ENCODE measurements around the gene TUBGCP2. TPM values are rescaled to one million over a fixed set of nuclear protein-coding genes. Genes with fewer than 3 reads are reported as not detected.

The TUBGCP2 gene
- total and polyA plus RNA-seq, 9 of the 15 experiments (the other 6 are each of a cell fraction or from before 2014, with no cell fraction given), result 4.3 to 56.6 (median 28.4) TPM

- Histone ChIP-seq H3K36me3 (ENCODE audit: control insufficient read depth, insufficient read depth, low read length) (peaks cover 69% of the 10 kb centered on the region; the same call in 2 of the 3 replicates), H3K9me3 (replicated peaks; ENCODE audit: control insufficient read depth, insufficient read depth, low read depth, low read length) (no peaks in the 10 kb centered on the region), H3K4me3 (no peak overlapping the region), H3K4me1 (replicated peaks in 1 of 2; ENCODE audit: control insufficient read depth in 2 of 2, insufficient read depth in 2 of 2, low read length in 2 of 2) (peaks cover 0 to 16% of the 10 kb centered on the region in 2 experiments; a peak in 3 of 5 replicates), H3K9me1 (ENCODE audit: control insufficient read depth, insufficient read depth, low read length) (no peaks in the 10 kb centered on the region), H4K20me1 (replicated peaks; ENCODE audit: control insufficient read depth, insufficient read depth, low read length) (no peaks in the 10 kb centered on the region; the same call in 1 of the 2 replicates), H3K4me2 (ENCODE audit: insufficient read depth, low read length) (no peak overlapping the region), H3K27ac (ENCODE audit: extremely low read depth, low read depth, low read length) (no peak overlapping the region), H3K79me2 (ENCODE audit: control insufficient read depth, insufficient read depth, low read length) (peaks cover 25% of the 10 kb centered on the region), H2AFZ (ENCODE audit: low read depth, low read length) (no peak overlapping the region), H3K27me3 (ENCODE audit: control insufficient read depth in 2 of 2, insufficient read depth in 2 of 2, low read length in 2 of 2) (no peaks in the 10 kb centered on the region), H3K9ac (ENCODE audit: insufficient read depth in 1 of 2, low read depth in 2 of 2, low read length in 2 of 2) (no peak overlapping the region)
- FAIRE-seq (no peak), DNase-seq (ENCODE audit: extremely low read depth in 1 of 4, low spot score in 3 of 4) (no peak), ATAC-seq (no peak)
- ChIA-PET CTCF (ENCODE audit: low intra/inter-chr PET ratio) (no interaction called here), POLR2A (interaction anchor here (0.9 kb wide), 1 partner anchor 75 kb away, joined by 3 read pairs; no protein-coding TSS in a partner anchor)
- in situ Hi-C loops (cut with MboI) (no loop called here), intact Hi-C loops (cut with micrococcal nuclease) (no loop called here)
- BruUV-seq (replicated peaks), result no TSS peak
- 96% methylated on average over 14 of the region's 14 CpGs for whole genome bisulfite sequencing (ENCODE audit: insufficient coverage, low coverage, missing lambda C conversion rate)
- TF ChIP-seq, protein P1, sequence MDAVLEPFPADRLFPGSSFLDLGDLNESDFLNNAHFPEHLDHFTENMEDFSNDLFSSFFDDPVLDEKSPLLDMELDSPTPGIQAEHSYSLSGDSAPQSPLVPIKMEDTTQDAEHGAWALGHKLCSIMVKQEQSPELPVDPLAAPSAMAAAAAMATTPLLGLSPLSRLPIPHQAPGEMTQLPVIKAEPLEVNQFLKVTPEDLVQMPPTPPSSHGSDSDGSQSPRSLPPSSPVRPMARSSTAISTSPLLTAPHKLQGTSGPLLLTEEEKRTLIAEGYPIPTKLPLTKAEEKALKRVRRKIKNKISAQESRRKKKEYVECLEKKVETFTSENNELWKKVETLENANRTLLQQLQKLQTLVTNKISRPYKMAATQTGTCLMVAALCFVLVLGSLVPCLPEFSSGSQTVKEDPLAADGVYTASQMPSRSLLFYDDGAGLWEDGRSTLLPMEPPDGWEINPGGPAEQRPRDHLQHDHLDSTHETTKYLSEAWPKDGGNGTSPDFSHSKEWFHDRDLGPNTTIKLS (IDR thresholded peaks at IDR 0.05; ENCODE audit: borderline replicate concordance, low read depth), result no peak
- TF ChIP-seq MAZ (CRISPR knock-in tag; conservative IDR thresholded peaks at IDR 0.05 in 1 of 2, IDR thresholded peaks at IDR 0.05 in 1 of 2) (no peak), CHD1 (IDR thresholded peaks at IDR 0.05; ENCODE audit: low read length) (no peak), FOXO4 (CRISPR knock-in tag; IDR thresholded peaks at IDR 0.05) (no peak), TCF7L2 (IDR thresholded peaks at IDR 0.05; ENCODE audit: low read depth, low read length) (no peak), ZBTB1 (CRISPR knock-in tag; IDR thresholded peaks at IDR 0.05; ENCODE audit: borderline replicate concordance, low read depth) (no peak), NFATC3 (IDR thresholded peaks at IDR 0.05) (no peak), ARID3A (IDR thresholded peaks at IDR 0.05; ENCODE audit: borderline replicate concordance, low read depth, low read length) (no peak), STAT5B (CRISPR knock-in tag; IDR thresholded peaks at IDR 0.05) (no peak), CREB1 (IDR thresholded peaks at IDR 0.05) (no peak), CREB1 (CRISPR knock-in tag; IDR thresholded peaks at IDR 0.05) (no peak)
- TF ChIP-seq, protein P2, sequence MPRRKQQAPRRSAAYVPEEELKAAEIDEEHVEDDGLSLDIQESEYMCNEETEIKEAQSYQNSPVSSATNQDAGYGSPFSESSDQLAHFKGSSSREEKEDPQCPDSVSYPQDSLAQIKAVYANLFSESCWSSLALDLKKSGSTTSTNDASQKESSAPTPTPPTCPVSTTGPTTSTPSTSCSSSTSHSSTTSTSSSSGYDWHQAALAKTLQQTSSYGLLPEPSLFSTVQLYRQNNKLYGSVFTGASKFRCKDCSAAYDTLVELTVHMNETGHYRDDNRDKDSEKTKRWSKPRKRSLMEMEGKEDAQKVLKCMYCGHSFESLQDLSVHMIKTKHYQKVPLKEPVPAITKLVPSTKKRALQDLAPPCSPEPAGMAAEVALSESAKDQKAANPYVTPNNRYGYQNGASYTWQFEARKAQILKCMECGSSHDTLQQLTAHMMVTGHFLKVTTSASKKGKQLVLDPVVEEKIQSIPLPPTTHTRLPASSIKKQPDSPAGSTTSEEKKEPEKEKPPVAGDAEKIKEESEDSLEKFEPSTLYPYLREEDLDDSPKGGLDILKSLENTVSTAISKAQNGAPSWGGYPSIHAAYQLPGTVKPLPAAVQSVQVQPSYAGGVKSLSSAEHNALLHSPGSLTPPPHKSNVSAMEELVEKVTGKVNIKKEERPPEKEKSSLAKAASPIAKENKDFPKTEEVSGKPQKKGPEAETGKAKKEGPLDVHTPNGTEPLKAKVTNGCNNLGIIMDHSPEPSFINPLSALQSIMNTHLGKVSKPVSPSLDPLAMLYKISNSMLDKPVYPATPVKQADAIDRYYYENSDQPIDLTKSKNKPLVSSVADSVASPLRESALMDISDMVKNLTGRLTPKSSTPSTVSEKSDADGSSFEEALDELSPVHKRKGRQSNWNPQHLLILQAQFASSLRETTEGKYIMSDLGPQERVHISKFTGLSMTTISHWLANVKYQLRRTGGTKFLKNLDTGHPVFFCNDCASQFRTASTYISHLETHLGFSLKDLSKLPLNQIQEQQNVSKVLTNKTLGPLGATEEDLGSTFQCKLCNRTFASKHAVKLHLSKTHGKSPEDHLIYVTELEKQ (CRISPR knock-in tag; IDR thresholded peaks at IDR 0.05), result no peak
- TF ChIP-seq, protein P3, sequence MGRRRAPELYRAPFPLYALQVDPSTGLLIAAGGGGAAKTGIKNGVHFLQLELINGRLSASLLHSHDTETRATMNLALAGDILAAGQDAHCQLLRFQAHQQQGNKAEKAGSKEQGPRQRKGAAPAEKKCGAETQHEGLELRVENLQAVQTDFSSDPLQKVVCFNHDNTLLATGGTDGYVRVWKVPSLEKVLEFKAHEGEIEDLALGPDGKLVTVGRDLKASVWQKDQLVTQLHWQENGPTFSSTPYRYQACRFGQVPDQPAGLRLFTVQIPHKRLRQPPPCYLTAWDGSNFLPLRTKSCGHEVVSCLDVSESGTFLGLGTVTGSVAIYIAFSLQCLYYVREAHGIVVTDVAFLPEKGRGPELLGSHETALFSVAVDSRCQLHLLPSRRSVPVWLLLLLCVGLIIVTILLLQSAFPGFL (CRISPR knock-in tag; IDR thresholded peaks at IDR 0.05), result no peak
These were observed 8.9 kb downstream of the TUBGCP2 start for GRCh38 chr10:133299738-133300137.
